HEK293 (cell line): Measurements from ENCODE around the gene CPXM1.

Experiments
- KLF16 ChIP-seq: fragments of 450-650 bp; formaldehyde crosslinking; IDR thresholded peaks from 2 replicates; pipeline ENCODE4 v1.5.1; 2017; ENCODE audit warnings: missing biosample characterization, missing genetic modification characterization
- REPIN1 ChIP-seq: fragments of 450-650 bp; formaldehyde crosslinking; IDR thresholded peaks from 2 replicates; pipeline ENCODE4 v1.5.1; 2017; ENCODE audit warnings: missing biosample characterization, missing genetic modification characterization, low read depth
- SP2 ChIP-seq: fragments of 450-650 bp; formaldehyde crosslinking; IDR thresholded peaks from 2 replicates; pipeline ENCODE4 v1.5.1; 2016; ENCODE audit warnings: missing biosample characterization, missing genetic modification characterization
- ZBTB11 ChIP-seq: fragments of 450-650 bp; formaldehyde crosslinking; conservative IDR thresholded peaks from 2 replicates; pipeline ENCODE4 v1.5.1; 2016; ENCODE audit warnings: low read depth, missing biosample characterization, missing genetic modification characterization
- ZNF677 ChIP-seq: fragments of 450-650 bp; IDR thresholded peaks from 2 replicates; pipeline ENCODE4 v1.5.0; 2018; ENCODE audit warnings: missing biosample characterization, mild to moderate bottlenecking, missing genetic modification characterization, moderate library complexity
- TF ChIP-seq, protein P1 (sequence below): fragments of 450-650 bp; formaldehyde crosslinking; IDR thresholded peaks from 2 replicates; pipeline ENCODE4 v1.5.1; 2016; ENCODE audit warnings: missing biosample characterization, missing genetic modification characterization
- TF ChIP-seq, protein P2 (sequence below): fragments of 450-650 bp; formaldehyde crosslinking; IDR thresholded peaks from 2 replicates; pipeline ENCODE4 v1.5.1; 2016; ENCODE audit warnings: missing biosample characterization, missing genetic modification characterization

DNA sequence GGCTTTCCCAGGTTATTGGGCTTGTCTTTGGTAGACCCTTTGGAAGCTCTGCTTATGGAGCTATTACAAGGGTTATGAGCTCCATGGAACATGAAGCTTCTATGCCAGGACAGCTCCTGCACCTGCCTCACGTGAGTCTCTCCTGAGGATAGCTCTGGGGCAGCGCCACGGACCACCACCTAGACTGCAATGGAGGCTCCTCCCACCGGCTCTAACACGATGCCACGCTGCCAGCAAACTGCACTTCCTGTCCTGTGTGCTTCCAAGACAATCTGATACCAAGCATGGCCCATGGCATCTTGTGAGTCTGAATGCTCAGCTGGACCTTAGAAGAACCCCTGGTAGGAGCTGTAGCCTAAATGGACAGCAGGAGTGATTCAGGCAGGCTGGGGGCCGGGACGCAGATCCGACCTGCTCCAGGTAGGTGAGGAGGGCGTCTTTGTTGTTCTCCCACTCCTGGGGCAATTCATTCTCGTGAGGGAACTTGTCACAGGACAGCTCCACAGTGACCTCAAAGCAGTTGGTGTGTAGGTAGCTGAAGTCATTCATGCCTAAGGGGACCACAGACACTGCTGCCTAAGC, 5.5 kb downstream of the CPXM1 start:
- TF ChIP-seq, protein P1, sequence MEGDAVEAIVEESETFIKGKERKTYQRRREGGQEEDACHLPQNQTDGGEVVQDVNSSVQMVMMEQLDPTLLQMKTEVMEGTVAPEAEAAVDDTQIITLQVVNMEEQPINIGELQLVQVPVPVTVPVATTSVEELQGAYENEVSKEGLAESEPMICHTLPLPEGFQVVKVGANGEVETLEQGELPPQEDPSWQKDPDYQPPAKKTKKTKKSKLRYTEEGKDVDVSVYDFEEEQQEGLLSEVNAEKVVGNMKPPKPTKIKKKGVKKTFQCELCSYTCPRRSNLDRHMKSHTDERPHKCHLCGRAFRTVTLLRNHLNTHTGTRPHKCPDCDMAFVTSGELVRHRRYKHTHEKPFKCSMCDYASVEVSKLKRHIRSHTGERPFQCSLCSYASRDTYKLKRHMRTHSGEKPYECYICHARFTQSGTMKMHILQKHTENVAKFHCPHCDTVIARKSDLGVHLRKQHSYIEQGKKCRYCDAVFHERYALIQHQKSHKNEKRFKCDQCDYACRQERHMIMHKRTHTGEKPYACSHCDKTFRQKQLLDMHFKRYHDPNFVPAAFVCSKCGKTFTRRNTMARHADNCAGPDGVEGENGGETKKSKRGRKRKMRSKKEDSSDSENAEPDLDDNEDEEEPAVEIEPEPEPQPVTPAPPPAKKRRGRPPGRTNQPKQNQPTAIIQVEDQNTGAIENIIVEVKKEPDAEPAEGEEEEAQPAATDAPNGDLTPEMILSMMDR (tag by site-specific recombination), result no peak
- TF ChIP-seq SP2 (no peak), ZBTB11 (tag by site-specific recombination) (no peak), KLF16 (tag by site-specific recombination) (no peak), ZNF677 (tag by site-specific recombination) (no peak), REPIN1 (tag by site-specific recombination) (no peak)
- TF ChIP-seq, protein P2, sequence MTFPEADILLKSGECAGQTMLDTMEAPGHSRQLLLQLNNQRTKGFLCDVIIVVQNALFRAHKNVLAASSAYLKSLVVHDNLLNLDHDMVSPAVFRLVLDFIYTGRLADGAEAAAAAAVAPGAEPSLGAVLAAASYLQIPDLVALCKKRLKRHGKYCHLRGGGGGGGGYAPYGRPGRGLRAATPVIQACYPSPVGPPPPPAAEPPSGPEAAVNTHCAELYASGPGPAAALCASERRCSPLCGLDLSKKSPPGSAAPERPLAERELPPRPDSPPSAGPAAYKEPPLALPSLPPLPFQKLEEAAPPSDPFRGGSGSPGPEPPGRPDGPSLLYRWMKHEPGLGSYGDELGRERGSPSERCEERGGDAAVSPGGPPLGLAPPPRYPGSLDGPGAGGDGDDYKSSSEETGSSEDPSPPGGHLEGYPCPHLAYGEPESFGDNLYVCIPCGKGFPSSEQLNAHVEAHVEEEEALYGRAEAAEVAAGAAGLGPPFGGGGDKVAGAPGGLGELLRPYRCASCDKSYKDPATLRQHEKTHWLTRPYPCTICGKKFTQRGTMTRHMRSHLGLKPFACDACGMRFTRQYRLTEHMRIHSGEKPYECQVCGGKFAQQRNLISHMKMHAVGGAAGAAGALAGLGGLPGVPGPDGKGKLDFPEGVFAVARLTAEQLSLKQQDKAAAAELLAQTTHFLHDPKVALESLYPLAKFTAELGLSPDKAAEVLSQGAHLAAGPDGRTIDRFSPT (tag by site-specific recombination), result no peak
